Putamen (tissue), 1 donor: Measurements from ENCODE around the gene APOD.
"Not testable (repeated sequence)": the region's sequence is repeated elsewhere in the genome, so short reads cannot be mapped to it uniquely, and the experiment has no call there.

ENCODE experiments used
- DNase-seq: peaks from one replicate; pipeline ENCODE4 v3.0.0-alpha.2; 2016; ENCODE audit warnings: low spot score

APOD gene

GRCh38 chr3:195617784-195618659 lies 34.3 kb upstream of the APOD start:
- DNase-seq = not testable (repeated sequence)

- not testable (repeated sequence) for DNase-seq
These were observed 33.4 kb upstream of the APOD start for GRCh38 chr3:195617134-195617533.

GRCh38 chr3:195616681-195617080 lies 32.9 kb upstream of the APOD start:
- no peak for DNase-seq

- DNase-seq = not testable (repeated sequence)
These were observed 32.3 kb upstream of the APOD start for GRCh38 chr3:195615952-195616537.

GRCh38 chr3:195614672-195615504 lies 31.1 kb upstream of the APOD start:
- DNase-seq = not testable (repeated sequence)

GRCh38 chr3:195613468-195614069 lies 29.8 kb upstream of the APOD start:
- DNase-seq = no peak

- DNase-seq = no peak
These were observed 28.5 kb upstream of the APOD start for GRCh38 chr3:195612075-195612800.

- DNase-seq = no peak
These were observed 25.5 kb upstream of the APOD start for GRCh38 chr3:195609229-195609628.

GRCh38 chr3:195601785-195602184 lies 18.0 kb upstream of the APOD start:
- not testable (repeated sequence) for DNase-seq

- DNase-seq = no peak
These were observed 17.6 kb upstream of the APOD start for GRCh38 chr3:195601382-195601781.

GRCh38 chr3:195599926-195600325 lies 16.2 kb upstream of the APOD start:
- not testable (repeated sequence) for DNase-seq

GRCh38 chr3:195599516-195599915 lies 15.8 kb upstream of the APOD start:
- DNase-seq = not testable (repeated sequence)

GRCh38 chr3:195597848-195598247 lies 14.1 kb upstream of the APOD start:
- no peak for DNase-seq

- no peak for DNase-seq
These were observed 13.5 kb upstream of the APOD start for GRCh38 chr3:195597229-195597628.

- DNase-seq = no peak
These were observed 13.0 kb upstream of the APOD start for GRCh38 chr3:195596765-195597171.

GRCh38 chr3:195595785-195596531 lies 12.2 kb upstream of the APOD start:
- DNase-seq = no peak

- DNase-seq = no peak
These were observed 8.1 kb upstream of the APOD start for GRCh38 chr3:195591852-195592251.

GRCh38 chr3:195591220-195591619 lies 7.5 kb upstream of the APOD start:
- no peak for DNase-seq

GRCh38 chr3:195590381-195590780 lies 6.6 kb upstream of the APOD start:
- DNase-seq = not testable (repeated sequence)

GRCh38 chr3:195589796-195590195 lies 6.1 kb upstream of the APOD start:
- DNase-seq = not testable (repeated sequence)

- DNase-seq = no peak
These were observed 4.1 kb upstream of the APOD start for GRCh38 chr3:195587824-195588223.
